ENCODE data around the gene HSPA5. TPM values are rescaled to one million over a fixed set of nuclear protein-coding genes. Genes with fewer than 3 reads are reported as not detected.
A peak's percentile ranks its signal among the peaks of the same experiment; 100 is the strongest.
"Not testable (repeated sequence)": the region's sequence is repeated elsewhere in the genome, so short reads cannot be mapped to it uniquely, and the experiment has no call there.

Gene HSPA5
- total RNA-seq (100 to 1,000 TPM; 105 to 196 (median 118) TPM), total RNA-seq (89.8 to 1,251 (median 398) reads per million in 29 experiments)
- total RNA-seq (2013), result 60.0 TPM

- ChIA-PET CTCF (interaction anchor here (0.6 to 1.3 kb wide), 7 partner anchors 20 to 130 kb away, joined by 3 to 7 read pairs (median 3); partner anchors contain the start of genes GAPVD1 (in 1 of the 2) and RABEPK (in 1 of the 2)), POLR2A (interaction anchor here (0.6 to 1.7 kb wide), 18 partner anchors 15 to 1482 kb away, joined by 3 to 13 read pairs (median 5); partner anchors contain the start of gene GAPVD1 (in 2 of the 2))
- Histone ChIP-seq H3K9me3 (no peaks in the 10 kb centered on the region), H3K36me3 (ENCODE audit: control insufficient read depth in 2 of 2, extremely low read depth in 1 of 2, insufficient read depth in 1 of 2, low read length in 1 of 2) (peaks cover 4 to 32% of the 10 kb centered on the region in 2 donors), H3K27ac (ENCODE audit: low read length) (peak within 1 kb of the TSS; percentile 93), H3K4me3 (ENCODE audit: control insufficient read depth in 1 of 2, extremely low read depth in 1 of 2, low read length in 1 of 2) (peak within 1 kb of the TSS; percentile 83 to 99), H3K27me3 (replicated peaks in 1 of 2; ENCODE audit: control insufficient read depth in 2 of 2, extremely low read depth in 1 of 2, insufficient read depth in 2 of 2, low read length in 1 of 2) (no peaks in the 10 kb centered on the region), H3K4me1 (ENCODE audit: control insufficient read depth in 1 of 2, extremely low read depth in 1 of 2, insufficient read depth in 2 of 2, low read length in 2 of 2) (peaks cover 21 to 29% of the 10 kb centered on the region in 2 experiments)
- Mint-ChIP-seq H3K27me3 (no peaks in the 10 kb centered on the region), H3K4me1 (peaks cover 44 to 52% (median 47%) of the 10 kb centered on the region in 3 donors), H3K4me3 (peak within 1 kb of the TSS; percentile 92 to 100 (median 99)), H3K9me3 (no peaks in the 10 kb centered on the region), H3K36me3 (peaks cover 31% of the 10 kb centered on the region), H3K27ac (peak within 1 kb of the TSS; percentile 98 to 99)
- peak; percentile 91 to 94 (median 92) for ATAC-seq (replicated peaks in 1 of 4)
- DNase-seq, result peak; percentile 97 to 100 (median 99)
- WGBS (ENCODE audit: insufficient coverage), result 0% methylated on average over 56 of the region's 59 CpGs
These were observed at the start of gene HSPA5 for GRCh38 chr9:125241000-125241862. Gene HSPA5, minus strand, starts transcription at chr9:125241343. Its CDS starts 217 bp downstream, at chr9:125241126.

- H3K4me3 ChIP-seq (ENCODE audit: control insufficient read depth in 1 of 2, extremely low read depth in 1 of 2, low read length in 1 of 2); H3K9me3 Mint-ChIP-seq; H3K27me3 Mint-ChIP-seq; CTCF ChIA-PET; H3K9me3 ChIP-seq; H3K27me3 ChIP-seq (replicated peaks in 1 of 2; ENCODE audit: control insufficient read depth in 2 of 2, extremely low read depth in 1 of 2, insufficient read depth in 2 of 2, low read length in 1 of 2); POLR2A ChIA-PET; H3K4me3 Mint-ChIP-seq; H3K4me1 ChIP-seq (ENCODE audit: control insufficient read depth in 1 of 2, extremely low read depth in 1 of 2, insufficient read depth in 2 of 2, low read length in 2 of 2); H3K27ac ChIP-seq (ENCODE audit: low read length); DNase-seq; H3K36me3 Mint-ChIP-seq; ATAC-seq (replicated peaks in 1 of 4); H3K27ac Mint-ChIP-seq: not testable (repeated sequence)
- WGBS (ENCODE audit: insufficient coverage), result 98% methylated on average over 5 of the region's 7 CpGs
- peaks cover 9 to 16% (median 14%) of the 10 kb centered on the region in 3 donors for H3K4me1 Mint-ChIP-seq
- H3K36me3 ChIP-seq (ENCODE audit: control insufficient read depth in 2 of 2, extremely low read depth in 1 of 2, insufficient read depth in 1 of 2, low read length in 1 of 2), result peaks cover 0 to 12% of the 10 kb centered on the region in 2 donors
These were observed 45.8 kb upstream of the HSPA5 start for GRCh38 chr9:125286935-125287433.

- POLR2A ChIA-PET, result no interaction called here
These were observed 43.7 kb upstream of the HSPA5 start for GRCh38 chr9:125284855-125285254.

GRCh38 chr9:125280945-125281344 is 39.8 kb upstream of the HSPA5 start:
- ATAC-seq (replicated peaks in 1 of 4), result no peak
- H3K27ac Mint-ChIP-seq, result no peak overlapping the region
- H3K4me3 Mint-ChIP-seq, result no peak overlapping the region
- DNase-seq, result no peak
- no peak overlapping the region for H3K4me3 ChIP-seq (ENCODE audit: control insufficient read depth in 1 of 2, extremely low read depth in 1 of 2, low read length in 1 of 2)
- H3K27ac ChIP-seq (ENCODE audit: low read length), result no peak overlapping the region
- H3K9me3 Mint-ChIP-seq, result no peaks in the 10 kb centered on the region
- no peaks in the 10 kb centered on the region for H3K9me3 ChIP-seq
- ChIA-PET POLR2A (interaction anchor here in 1 of 2 donors (0.6 kb wide), 1 partner anchor 170 kb away, joined by 3 read pairs; no protein-coding TSS in a partner anchor), CTCF (no interaction called here)
- peaks cover 9% of the 10 kb centered on the region for H3K36me3 Mint-ChIP-seq
- H3K27me3 ChIP-seq (replicated peaks in 1 of 2; ENCODE audit: control insufficient read depth in 2 of 2, extremely low read depth in 1 of 2, insufficient read depth in 2 of 2, low read length in 1 of 2), result no peaks in the 10 kb centered on the region
- peaks cover 7 to 26% (median 18%) of the 10 kb centered on the region in 3 donors for H3K4me1 Mint-ChIP-seq
- no peaks in the 10 kb centered on the region for H3K27me3 Mint-ChIP-seq
- H3K4me1 ChIP-seq (ENCODE audit: control insufficient read depth in 1 of 2, extremely low read depth in 1 of 2, insufficient read depth in 2 of 2, low read length in 2 of 2), result no peaks in the 10 kb centered on the region
- WGBS (ENCODE audit: insufficient coverage), result no CpG with 5 or more reads among the region's 4 CpGs
- H3K36me3 ChIP-seq (ENCODE audit: control insufficient read depth in 2 of 2, extremely low read depth in 1 of 2, insufficient read depth in 1 of 2, low read length in 1 of 2), result peaks cover 5 to 6% of the 10 kb centered on the region in 2 donors

More at GRCh38 chr9:125284855-125285254, 43.7 kb upstream of the HSPA5 start:
- CTCF ChIA-PET, result no interaction called here
- Histone ChIP-seq H3K27me3 (replicated peaks in 1 of 2; ENCODE audit: control insufficient read depth in 2 of 2, extremely low read depth in 1 of 2, insufficient read depth in 2 of 2, low read length in 1 of 2) (no peaks in the 10 kb centered on the region), H3K9me3 (no peaks in the 10 kb centered on the region), H3K4me1 (ENCODE audit: control insufficient read depth in 1 of 2, extremely low read depth in 1 of 2, insufficient read depth in 2 of 2, low read length in 2 of 2) (no peaks in the 10 kb centered on the region), H3K4me3 (ENCODE audit: control insufficient read depth in 1 of 2, extremely low read depth in 1 of 2, low read length in 1 of 2) (no peak overlapping the region), H3K27ac (ENCODE audit: low read length) (no peak overlapping the region), H3K36me3 (ENCODE audit: control insufficient read depth in 2 of 2, extremely low read depth in 1 of 2, insufficient read depth in 1 of 2, low read length in 1 of 2) (peaks cover 0 to 16% of the 10 kb centered on the region in 2 donors)
- peaks cover 9% of the 10 kb centered on the region for H3K36me3 Mint-ChIP-seq
- no peak overlapping the region for H3K4me3 Mint-ChIP-seq
- WGBS (ENCODE audit: insufficient coverage), result no CpG with 5 or more reads among the region's 3 CpGs
- no peaks in the 10 kb centered on the region for H3K27me3 Mint-ChIP-seq
- H3K4me1 Mint-ChIP-seq, result peaks cover 9 to 18% (median 14%) of the 10 kb centered on the region in 3 donors
- H3K9me3 Mint-ChIP-seq, result no peaks in the 10 kb centered on the region
- no peak for DNase-seq
- ATAC-seq (replicated peaks in 1 of 4), result no peak
- no peak overlapping the region for H3K27ac Mint-ChIP-seq

- Mint-ChIP-seq H3K4me1 (peaks cover 18 to 29% (median 24%) of the 10 kb centered on the region in 3 donors), H3K4me3 (no peak overlapping the region), H3K9me3 (no peaks in the 10 kb centered on the region), H3K36me3 (peaks cover 8% of the 10 kb centered on the region), H3K27me3 (no peaks in the 10 kb centered on the region), H3K27ac (no peak overlapping the region)
- Histone ChIP-seq H3K4me3 (ENCODE audit: control insufficient read depth in 1 of 2, extremely low read depth in 1 of 2, low read length in 1 of 2) (no peak overlapping the region), H3K27me3 (replicated peaks in 1 of 2; ENCODE audit: control insufficient read depth in 2 of 2, extremely low read depth in 1 of 2, insufficient read depth in 2 of 2, low read length in 1 of 2) (no peaks in the 10 kb centered on the region), H3K36me3 (ENCODE audit: control insufficient read depth in 2 of 2, extremely low read depth in 1 of 2, insufficient read depth in 1 of 2, low read length in 1 of 2) (peaks cover 5 to 6% of the 10 kb centered on the region in 2 donors), H3K4me1 (ENCODE audit: control insufficient read depth in 1 of 2, extremely low read depth in 1 of 2, insufficient read depth in 2 of 2, low read length in 2 of 2) (no peaks in the 10 kb centered on the region), H3K27ac (ENCODE audit: low read length) (no peak overlapping the region), H3K9me3 (no peaks in the 10 kb centered on the region)
- ChIA-PET POLR2A (interaction anchor here in 1 of 2 donors (0.7 kb wide), 1 partner anchor 1546 kb away, joined by 4 read pairs; no protein-coding TSS in a partner anchor), CTCF (no interaction called here)
- no peak for ATAC-seq (replicated peaks in 1 of 4)
- no peak for DNase-seq
These were observed 36.3 kb upstream of the HSPA5 start for GRCh38 chr9:125277411-125277810.

- ChIA-PET POLR2A (interaction anchor here in 1 of 2 donors (0.7 kb wide), 1 partner anchor 1547 kb away, joined by 4 read pairs; no protein-coding TSS in a partner anchor), CTCF (no interaction called here)
- 100% methylated on average over 1 of the region's 4 CpGs for WGBS (ENCODE audit: insufficient coverage)
- Histone ChIP-seq H3K27ac (ENCODE audit: low read length) (no peak overlapping the region), H3K36me3 (ENCODE audit: control insufficient read depth in 2 of 2, extremely low read depth in 1 of 2, insufficient read depth in 1 of 2, low read length in 1 of 2) (peaks cover 6 to 8% of the 10 kb centered on the region in 2 donors), H3K9me3 (no peaks in the 10 kb centered on the region), H3K4me1 (ENCODE audit: control insufficient read depth in 1 of 2, extremely low read depth in 1 of 2, insufficient read depth in 2 of 2, low read length in 2 of 2) (peaks cover 0 to 4% of the 10 kb centered on the region in 2 experiments), H3K27me3 (replicated peaks in 1 of 2; ENCODE audit: control insufficient read depth in 2 of 2, extremely low read depth in 1 of 2, insufficient read depth in 2 of 2, low read length in 1 of 2) (no peaks in the 10 kb centered on the region), H3K4me3 (ENCODE audit: control insufficient read depth in 1 of 2, extremely low read depth in 1 of 2, low read length in 1 of 2) (no peak overlapping the region)
- Mint-ChIP-seq H3K27me3 (no peaks in the 10 kb centered on the region), H3K36me3 (peaks cover 6% of the 10 kb centered on the region), H3K9me3 (no peaks in the 10 kb centered on the region), H3K4me3 (no peak overlapping the region), H3K27ac (no peak overlapping the region), H3K4me1 (peaks cover 25 to 31% (median 26%) of the 10 kb centered on the region in 3 donors)
- no peak for DNase-seq
- no peak for ATAC-seq (replicated peaks in 1 of 4)
These were observed 35.6 kb upstream of the HSPA5 start for GRCh38 chr9:125276771-125277170.
